Gastroesophageal sphincter (tissue), 4 donors: ENCODE data around the gene NAT14. TPM values are rescaled to one million over a fixed set of nuclear protein-coding genes. Genes with fewer than 3 reads are reported as not detected.

Experiments
- ATAC-seq: fragments of 150-250 bp; one replicate; pipeline ENCODE4 v1.9.1; 2016; ENCODE audit warnings: mild to moderate bottlenecking, moderate library complexity
- H3K27ac ChIP-seq, 4 donors: fragments of 200-600 bp; sonication (generic) in 3 of 4; 1 replicate in 3 of 4; 2 replicates in 1 of 4; pipeline ENCODE4 v1.5.1; 2016 to 2019
- H3K27me3 ChIP-seq: fragments of 200-600 bp; sonication (generic); one replicate; pipeline ENCODE4 v1.5.1; 2019
- H3K36me3 ChIP-seq, 2 donors: fragments of 200-600 bp; sonication (generic); one replicate each; pipeline ENCODE4 v1.5.1; 2019; ENCODE audit warnings: control low read depth in 1 of 2
- H3K4me1 ChIP-seq, 3 donors: fragments of 200-600 bp; sonication (generic); 1 replicate in 2 of 3; 2 replicates in 1 of 3; pipeline ENCODE4 v1.5.1; 2016 to 2019; ENCODE audit warnings: control low read depth in 2 of 3
- H3K4me3 ChIP-seq, 2 donors: fragments of 200-600 bp; sonication (generic); one replicate each; pipeline ENCODE4 v1.5.1; 2019; ENCODE audit warnings: mild to moderate bottlenecking in 1 of 2, moderate library complexity in 1 of 2
- H3K9me3 ChIP-seq, 3 donors: fragments of 200-600 bp; sonication (generic); one replicate each; pipeline ENCODE4 v1.5.1; 2017 to 2019; ENCODE audit warnings: control low read depth in 2 of 3
- EP300 ChIP-seq: sonication (generic); formaldehyde crosslinking; IDR thresholded peaks from one replicate; pipeline ENCODE4 v1.6.1; 2017; ENCODE audit warnings: antibody characterized with exemption, mild to moderate bottlenecking
- POLR2A ChIP-seq, 2 donors: fragments of 450-650 bp; IDR thresholded peaks; one replicate each; pipeline ENCODE4 v1.6.1; 2017; ENCODE audit warnings: antibody characterized with exemption in 2 of 2, mild to moderate bottlenecking in 2 of 2, moderate library complexity in 1 of 2
- POLR2AphosphoS5 ChIP-seq: sonication (generic); formaldehyde crosslinking; IDR thresholded peaks from one replicate; pipeline ENCODE4 v1.6.1; 2017; ENCODE audit warnings: antibody characterized with exemption
- WGBS, 2 donors: methylation state at CpG; one replicate each; pipeline ENCODE4 v1.1.5; 2018; ENCODE audit warnings: low coverage in 1 of 2; 5-methylcytosine and 5-hydroxymethylcytosine counted together
- total RNA-seq, 4 donors: library from RNA; depleted of rRNA; stranded (reverse); fragments of >200 nt; gene quantifications; one replicate each; pipeline ENCODE4 v1.1.0, GENCODE V29; 2016
- TF ChIP-seq, protein P1 (sequence below), 4 experiments: fragments of 200-600 bp in 2 of 4; fragments of 450-650 bp in 2 of 4; sonication (generic) in 1 of 4; IDR thresholded peaks; one replicate each; pipeline ENCODE4 v1.5.1; 2017 to 2019; ENCODE audit warnings: antibody characterized with exemption in 4 of 4, mild to moderate bottlenecking in 2 of 4, moderate library complexity in 2 of 4

Gene NAT14
- total RNA-seq, 4 donors from 2014 or later: 7.4 to 14.0 (median 7.9) TPM

DNA sequence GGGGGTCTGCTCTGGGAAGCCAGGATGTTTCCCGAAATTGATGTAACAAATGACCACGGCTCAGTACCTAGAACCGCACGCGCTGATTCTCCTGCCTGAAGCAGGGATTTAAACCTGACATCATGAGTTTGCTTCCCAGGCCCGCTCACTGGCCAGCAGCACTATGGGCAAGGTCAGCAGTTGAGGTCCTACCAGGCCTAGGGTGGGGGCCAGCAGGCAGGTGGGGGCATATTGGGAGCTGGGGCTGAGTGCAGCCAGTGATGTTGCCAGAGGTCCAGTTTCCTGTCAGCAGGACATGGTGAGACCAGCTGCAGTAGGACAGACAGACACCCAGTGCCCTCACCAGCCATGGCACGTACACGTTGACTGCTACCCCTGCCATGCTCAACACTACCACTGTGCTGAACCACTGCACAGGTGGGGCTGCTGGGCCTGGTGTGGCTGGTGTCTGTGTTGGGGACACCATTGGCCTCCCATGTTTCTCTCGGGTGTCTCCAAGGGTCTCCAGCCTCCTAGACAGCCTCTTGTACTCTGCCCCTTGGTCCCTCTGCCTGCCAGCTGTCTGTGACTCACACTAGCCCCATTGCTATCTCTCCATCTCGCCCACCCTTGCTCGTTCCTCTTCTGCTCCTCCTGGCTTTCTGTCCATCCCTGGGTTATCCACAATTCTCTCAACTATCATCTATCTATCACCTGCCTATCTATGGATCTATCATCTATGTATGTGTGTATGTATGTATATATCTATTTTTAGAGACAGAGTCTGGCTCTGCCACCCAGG is 19.3 kb upstream of the NAT14 start:
- WGBS, 2 donors: 67 to 74% methylated on average over 3 to 7 of the region's 11 CpGs
- Histone ChIP-seq H3K36me3 (no peaks in the 10 kb centered on the region), H3K9me3 (no peaks in the 10 kb centered on the region), H3K4me1 (peaks cover 0 to 32% (median 2%) of the 10 kb centered on the region in 3 donors), H3K27me3 (no peaks in the 10 kb centered on the region), H3K4me3 (no peak overlapping the region), H3K27ac (no peak overlapping the region)
- TF ChIP-seq POLR2A (IDR thresholded peaks at IDR 0.05) (no peak), POLR2AphosphoS5 (no peak), EP300 (no peak)
- TF ChIP-seq, protein P1, sequence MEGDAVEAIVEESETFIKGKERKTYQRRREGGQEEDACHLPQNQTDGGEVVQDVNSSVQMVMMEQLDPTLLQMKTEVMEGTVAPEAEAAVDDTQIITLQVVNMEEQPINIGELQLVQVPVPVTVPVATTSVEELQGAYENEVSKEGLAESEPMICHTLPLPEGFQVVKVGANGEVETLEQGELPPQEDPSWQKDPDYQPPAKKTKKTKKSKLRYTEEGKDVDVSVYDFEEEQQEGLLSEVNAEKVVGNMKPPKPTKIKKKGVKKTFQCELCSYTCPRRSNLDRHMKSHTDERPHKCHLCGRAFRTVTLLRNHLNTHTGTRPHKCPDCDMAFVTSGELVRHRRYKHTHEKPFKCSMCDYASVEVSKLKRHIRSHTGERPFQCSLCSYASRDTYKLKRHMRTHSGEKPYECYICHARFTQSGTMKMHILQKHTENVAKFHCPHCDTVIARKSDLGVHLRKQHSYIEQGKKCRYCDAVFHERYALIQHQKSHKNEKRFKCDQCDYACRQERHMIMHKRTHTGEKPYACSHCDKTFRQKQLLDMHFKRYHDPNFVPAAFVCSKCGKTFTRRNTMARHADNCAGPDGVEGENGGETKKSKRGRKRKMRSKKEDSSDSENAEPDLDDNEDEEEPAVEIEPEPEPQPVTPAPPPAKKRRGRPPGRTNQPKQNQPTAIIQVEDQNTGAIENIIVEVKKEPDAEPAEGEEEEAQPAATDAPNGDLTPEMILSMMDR (IDR thresholded peaks at IDR 0.05): no peak
- no peak for ATAC-seq

DNA sequence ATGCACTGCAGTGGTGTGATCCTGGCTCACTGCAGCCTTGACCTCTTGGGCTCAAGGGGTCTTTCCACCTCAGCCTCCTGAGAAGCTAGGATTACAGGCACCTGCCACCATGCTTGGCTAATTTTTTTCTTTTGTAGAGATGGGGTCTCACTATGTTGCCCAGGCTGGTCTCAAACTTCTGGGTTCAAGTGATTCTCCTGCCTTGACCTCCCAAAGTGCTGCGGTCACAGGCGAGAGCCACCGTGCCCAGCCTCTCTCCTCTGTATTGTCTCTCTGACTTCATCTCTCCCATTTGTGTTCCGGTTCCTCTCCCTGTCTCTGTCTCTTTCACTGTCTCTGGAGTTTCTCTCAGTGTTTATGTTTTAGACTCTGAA is 18.8 kb upstream of the NAT14 start:
- ATAC-seq: no peak
- Histone ChIP-seq H3K36me3 (no peaks in the 10 kb centered on the region), H3K27me3 (no peaks in the 10 kb centered on the region), H3K4me3 (no peak overlapping the region), H3K27ac (no peak overlapping the region), H3K4me1 (peaks cover 0 to 27% (median 0%) of the 10 kb centered on the region in 3 donors), H3K9me3 (no peaks in the 10 kb centered on the region)
- TF ChIP-seq EP300 (no peak), POLR2AphosphoS5 (no peak), POLR2A (IDR thresholded peaks at IDR 0.05) (no peak)
- TF ChIP-seq, protein P1 (IDR thresholded peaks at IDR 0.05): no peak
- 86 to 93% methylated on average over 4 of the region's 4 CpGs for WGBS, 2 donors

DNA sequence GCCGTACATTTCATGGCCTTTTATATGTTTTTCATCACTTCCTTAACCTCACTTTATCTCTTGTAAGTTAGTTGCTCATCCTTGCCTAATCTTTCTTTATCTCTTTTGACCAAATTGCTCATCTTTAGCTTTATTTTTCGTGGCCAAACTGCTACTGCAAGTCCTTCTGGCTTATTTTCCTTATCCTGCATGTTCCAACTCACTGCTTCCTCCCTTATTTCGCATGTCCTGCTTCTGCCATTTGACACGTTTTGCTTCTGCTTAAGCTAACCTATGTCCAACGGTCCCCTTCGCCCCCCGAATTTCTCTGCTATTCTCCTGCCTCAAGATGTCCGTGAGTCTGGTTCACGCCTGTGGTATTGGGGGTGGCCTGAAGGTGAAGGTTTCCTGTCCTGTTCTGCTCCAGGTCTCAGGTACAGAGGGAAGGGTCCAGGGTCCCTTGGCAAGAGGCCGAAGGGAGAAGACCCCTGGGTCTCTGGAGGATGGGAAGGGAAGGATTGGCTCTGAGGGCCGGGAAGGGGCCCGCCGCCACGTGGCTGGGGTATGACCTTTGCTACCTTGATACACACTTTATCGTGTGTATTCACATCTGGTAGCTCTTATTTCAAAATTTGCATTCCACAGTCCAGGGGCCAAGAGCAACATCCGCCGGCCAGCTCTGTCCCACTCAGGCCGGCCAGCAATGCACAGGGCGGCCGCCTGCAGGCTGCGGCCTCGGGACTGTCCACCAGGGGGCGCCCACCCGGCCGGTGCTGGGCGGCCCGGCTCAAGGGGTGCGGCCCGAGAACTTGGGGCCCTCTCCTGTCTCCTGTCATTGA is 17.5 kb upstream of the NAT14 start:
- TF ChIP-seq, protein P1 (IDR thresholded peaks at IDR 0.05): peak in 3 of 4 experiments; percentile 97 to 98 (median 97)
- no peak for TF ChIP-seq POLR2A (IDR thresholded peaks at IDR 0.05)
- no peaks in the 10 kb centered on the region for H3K36me3 ChIP-seq
- no peaks in the 10 kb centered on the region for H3K9me3 ChIP-seq
- H3K4me1 ChIP-seq: peaks cover 0 to 18% (median 0%) of the 10 kb centered on the region in 3 donors
- WGBS, 2 donors: 54 to 68% methylated on average over 3 to 15 of the region's 29 CpGs
- peak overlapping the region in 1 of 4 donors; percentile 37 for H3K27ac ChIP-seq
- H3K4me3 ChIP-seq: no peak overlapping the region
- ATAC-seq: peak; percentile 93
- no peaks in the 10 kb centered on the region for H3K27me3 ChIP-seq

DNA sequence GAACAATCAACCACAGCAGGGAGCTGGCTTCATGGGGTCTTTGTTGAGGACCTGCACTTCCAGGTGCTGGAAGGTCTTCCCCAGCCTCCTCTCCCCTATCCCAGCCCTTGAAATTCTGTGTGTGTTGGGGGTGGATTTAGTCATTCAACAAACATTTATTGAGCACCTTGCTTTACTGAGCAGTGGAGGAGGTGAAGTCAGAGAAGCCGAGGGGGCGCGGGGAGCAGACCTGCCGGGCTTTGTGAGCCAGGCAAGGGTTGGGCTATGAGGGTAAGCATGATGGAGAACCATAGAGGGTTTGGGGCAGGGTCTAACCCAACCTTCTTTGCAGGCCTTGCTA is 17.0 kb upstream of the NAT14 start:
- H3K27ac ChIP-seq: no peak overlapping the region

More for the DNA sequence above, 17.0 kb upstream of the NAT14 start:
- no peaks in the 10 kb centered on the region for H3K36me3 ChIP-seq
- 0% methylated on average over 2 of the region's 4 CpGs; no CpG with 5 or more reads in 1 of the 2 donors for WGBS, 2 donors
- TF ChIP-seq EP300 (no peak), POLR2AphosphoS5 (no peak), POLR2A (IDR thresholded peaks at IDR 0.05) (no peak)
- TF ChIP-seq, protein P1 (IDR thresholded peaks at IDR 0.05): no peak
- H3K9me3 ChIP-seq: no peaks in the 10 kb centered on the region
- H3K4me1 ChIP-seq: peaks cover 0 to 14% (median 0%) of the 10 kb centered on the region in 3 donors
- no peak for ATAC-seq
- no peak overlapping the region for H3K4me3 ChIP-seq
- H3K27me3 ChIP-seq: no peaks in the 10 kb centered on the region
